BLaER1 treated with 17β-estradiol and CSF1 and Interleukin-3, amounts not matched to agents 10 nM and 100 nM (cell line): ENCODE results near the gene SCNN1A.

Source experiments
- H3K27ac ChIP-seq, 11 experiments: shearing (Covaris generic); formaldehyde crosslinking; 2 replicates each; pipeline ENCODE4 v1.8.1; 2022
- H3K27me3 ChIP-seq, 11 experiments: shearing (Covaris generic); formaldehyde crosslinking; 2 replicates each; pipeline ENCODE4 v1.8.1; 2022
- H3K36me3 ChIP-seq, 11 experiments: shearing (Covaris generic); formaldehyde crosslinking; 2 replicates each; pipeline ENCODE4 v1.8.1; 2022
- H3K4me1 ChIP-seq, 10 experiments: shearing (Covaris generic); formaldehyde crosslinking; 2 replicates each; pipeline ENCODE4 v1.8.1; 2022
- H3K4me2 ChIP-seq, 11 experiments: shearing (Covaris generic); formaldehyde crosslinking; 2 replicates each; pipeline ENCODE4 v1.8.1; 2022
- H3K4me3 ChIP-seq, 10 experiments: shearing (Covaris generic); formaldehyde crosslinking; 2 replicates each; pipeline ENCODE4 v1.8.1; 2022
- H3K9ac ChIP-seq, 11 experiments: shearing (Covaris generic); formaldehyde crosslinking; 2 replicates each; pipeline ENCODE4 v1.8.1; 2022
- H3K9me3 ChIP-seq, 11 experiments: shearing (Covaris generic); formaldehyde crosslinking; replicated peaks in 1 of 11; 2 replicates each; pipeline ENCODE4 v1.8.1; 2022
- H4K20me1 ChIP-seq, 11 experiments: shearing (Covaris generic); formaldehyde crosslinking; 2 replicates each; pipeline ENCODE4 v1.8.1; 2022
- Cebpa-rat ChIP-seq, 11 experiments: shearing (Covaris generic); IDR thresholded peaks; 2 replicates each; pipeline ENCODE4 v1.8.1; 2022

Gene SCNN1A

GRCh38 chr12:6391013-6391412, 15.7 kb upstream of the SCNN1A start:
- TF ChIP-seq Cebpa-rat (IDR thresholded peaks at IDR 0.05) = no peak
- Histone ChIP-seq H3K9me3 (no peaks in the 10 kb centered on the region), H3K4me1 (peaks cover 0 to 89% (median 17%) of the 10 kb centered on the region in 10 experiments; a peak in 17 of 20 replicates), H3K4me2 (peak overlapping the region in 4 of 11 experiments; percentile 21 to 70 (median 51); a peak in 8 of 22 replicates), H3K4me3 (no peak overlapping the region), H3K27me3 (no peaks in the 10 kb centered on the region), H3K36me3 (peaks cover 0 to 92% (median 7%) of the 10 kb centered on the region in 11 experiments; a peak in 10 of 22 replicates), H3K9ac (peak overlapping the region in 1 of 11 experiments; percentile 63; a peak in 2 of 22 replicates), H3K27ac (no peak overlapping the region), H4K20me1 (peaks cover 0 to 54% (median 0%) of the 10 kb centered on the region in 11 experiments; a peak in 6 of 22 replicates)

- Histone ChIP-seq H3K4me2 (peak overlapping the region in 9 of 11 experiments; percentile 0 to 70 (median 21); a peak in 12 of 22 replicates), H3K27me3 (peaks cover 0 to under 1% (median 0%) of the 10 kb centered on the region in 11 experiments; a peak in 2 of 22 replicates), H3K4me3 (no peak overlapping the region), H4K20me1 (peaks cover 0 to 54% (median 0%) of the 10 kb centered on the region in 11 experiments; a peak in 6 of 22 replicates), H3K9ac (peak overlapping the region in 3 of 11 experiments; percentile 5 to 63 (median 39); a peak in 4 of 22 replicates), H3K27ac (no peak overlapping the region), H3K4me1 (peaks cover 1 to 96% (median 20%) of the 10 kb centered on the region in 10 experiments; a peak in 18 of 20 replicates), H3K9me3 (no peaks in the 10 kb centered on the region), H3K36me3 (peaks cover 0 to 96% (median 7%) of the 10 kb centered on the region in 11 experiments; a peak in 10 of 22 replicates)
- no peak for TF ChIP-seq Cebpa-rat (IDR thresholded peaks at IDR 0.05)
Observed at GRCh38 chr12:6390084-6390799, 14.9 kb upstream of the SCNN1A start.

GRCh38 chr12:6387541-6387940, 12.2 kb upstream of the SCNN1A start:
- H3K36me3 ChIP-seq = peaks cover 0 to 74% (median 7%) of the 10 kb centered on the region in 11 experiments; a peak in 10 of 22 replicates
- peak overlapping the region in 5 of 11 experiments; percentile 6 to 100 (median 99); a peak in 8 of 22 replicates for H3K4me2 ChIP-seq

GRCh38 chr12:6386491-6386890, 11.1 kb upstream of the SCNN1A start:
- peaks cover 24 to 95% (median 40%) of the 10 kb centered on the region in 10 experiments for H3K4me1 ChIP-seq
- peak overlapping the region in 5 of 11 experiments; percentile 61 to 100 (median 100); a peak in 10 of 22 replicates for H3K4me2 ChIP-seq
- H4K20me1 ChIP-seq = peaks cover 0 to 40% (median 0%) of the 10 kb centered on the region in 11 experiments; a peak in 6 of 22 replicates
- peaks cover 0 to 37% (median 29%) of the 10 kb centered on the region in 11 experiments; a peak in 15 of 22 replicates for H3K27me3 ChIP-seq
- H3K9ac ChIP-seq = peak overlapping the region in 2 of 11 experiments; percentile 67 to 95; a peak in 3 of 22 replicates
- H3K4me3 ChIP-seq = peak overlapping the region in 3 of 10 experiments; percentile 72 to 84 (median 77); a peak in 6 of 20 replicates
- H3K27ac ChIP-seq = peak overlapping the region in 1 of 11 experiments; percentile 22; a peak in 2 of 22 replicates
- no peak for TF ChIP-seq Cebpa-rat (IDR thresholded peaks at IDR 0.05)
- H3K9me3 ChIP-seq = no peaks in the 10 kb centered on the region
- H3K36me3 ChIP-seq = peaks cover 0 to 63% (median 7%) of the 10 kb centered on the region in 11 experiments; a peak in 10 of 22 replicates

More at GRCh38 chr12:6387541-6387940, 12.2 kb upstream of the SCNN1A start:
- H3K27ac ChIP-seq = no peak overlapping the region
- H3K27me3 ChIP-seq = peaks cover 0 to 28% (median 25%) of the 10 kb centered on the region in 11 experiments; a peak in 15 of 22 replicates
- H3K4me1 ChIP-seq = peaks cover 24 to 98% (median 43%) of the 10 kb centered on the region in 10 experiments
- H4K20me1 ChIP-seq = peaks cover 0 to 49% (median 0%) of the 10 kb centered on the region in 11 experiments; a peak in 6 of 22 replicates
- H3K9ac ChIP-seq = peak overlapping the region in 2 of 11 experiments; percentile 43 to 53; a peak in 3 of 22 replicates
- no peak for TF ChIP-seq Cebpa-rat (IDR thresholded peaks at IDR 0.05)
- H3K9me3 ChIP-seq = no peaks in the 10 kb centered on the region
- peak overlapping the region in 1 of 10 experiments; percentile 72; a peak in 1 of 20 replicates for H3K4me3 ChIP-seq

- TF ChIP-seq Cebpa-rat (IDR thresholded peaks at IDR 0.05) = no peak
- Histone ChIP-seq H3K4me2 (peak overlapping the region in 5 of 11 experiments; percentile 61 to 100 (median 100); a peak in 10 of 22 replicates), H4K20me1 (peaks cover 0 to 35% (median 0%) of the 10 kb centered on the region in 11 experiments; a peak in 6 of 22 replicates)
Observed at GRCh38 chr12:6386038-6386437, 10.7 kb upstream of the SCNN1A start.

GRCh38 chr12:6384499-6385436, 9.4 kb upstream of the SCNN1A start:
- no peak for TF ChIP-seq Cebpa-rat (IDR thresholded peaks at IDR 0.05)
- Histone ChIP-seq H3K4me1 (peaks cover 14 to 94% (median 41%) of the 10 kb centered on the region in 10 experiments), H3K27me3 (peaks cover 0 to 40% (median 29%) of the 10 kb centered on the region in 11 experiments; a peak in 15 of 22 replicates), H3K9me3 (no peaks in the 10 kb centered on the region), H3K27ac (peak overlapping the region; percentile 66 to 96 (median 90)), H3K36me3 (peaks cover 0 to 46% (median 7%) of the 10 kb centered on the region in 11 experiments; a peak in 10 of 22 replicates), H3K4me3 (peak overlapping the region in 9 of 10 experiments; percentile 50 to 84 (median 69); a peak in 17 of 20 replicates), H4K20me1 (peaks cover 0 to 23% (median 0%) of the 10 kb centered on the region in 11 experiments; a peak in 5 of 22 replicates), H3K9ac (peak overlapping the region; percentile 74 to 95 (median 81)), H3K4me2 (peak overlapping the region; percentile 81 to 100 (median 98))

More at GRCh38 chr12:6386038-6386437, 10.7 kb upstream of the SCNN1A start:
- Histone ChIP-seq H3K27me3 (peaks cover 0 to 40% (median 29%) of the 10 kb centered on the region in 11 experiments; a peak in 15 of 22 replicates), H3K9ac (peak overlapping the region in 2 of 11 experiments; percentile 67 to 95; a peak in 4 of 22 replicates), H3K4me3 (peak overlapping the region in 4 of 10 experiments; percentile 40 to 84 (median 74); a peak in 7 of 20 replicates), H3K9me3 (no peaks in the 10 kb centered on the region), H3K27ac (peak overlapping the region in 2 of 11 experiments; percentile 13 to 22; a peak in 3 of 22 replicates), H3K36me3 (peaks cover 0 to 59% (median 7%) of the 10 kb centered on the region in 11 experiments; a peak in 10 of 22 replicates), H3K4me1 (peaks cover 24 to 94% (median 40%) of the 10 kb centered on the region in 10 experiments)

- Histone ChIP-seq H3K36me3 (peaks cover 0 to 37% (median 7%) of the 10 kb centered on the region in 11 experiments; a peak in 10 of 22 replicates), H3K9me3 (no peaks in the 10 kb centered on the region), H3K27me3 (peaks cover 0 to 40% (median 29%) of the 10 kb centered on the region in 11 experiments; a peak in 15 of 22 replicates), H3K4me2 (peak within 1 kb of the TSS; percentile 81 to 100 (median 98)), H3K4me3 (peak within 1 kb of the TSS; percentile 5 to 84 (median 66); a peak in 19 of 20 replicates), H4K20me1 (peaks cover 0 to 16% (median 0%) of the 10 kb centered on the region in 11 experiments; a peak in 4 of 22 replicates), H3K9ac (peak within 1 kb of the TSS; percentile 74 to 95 (median 81)), H3K27ac (peak within 1 kb of the TSS; percentile 66 to 96 (median 90)), H3K4me1 (peaks cover 20 to 94% (median 49%) of the 10 kb centered on the region in 10 experiments)
- TF ChIP-seq Cebpa-rat (IDR thresholded peaks at IDR 0.05) = peak; percentile 31 to 89 (median 82); a peak in 17 of 22 replicates
Observed at GRCh38 chr12:6383572-6384498, 8.5 kb upstream of the SCNN1A start, which contains the start of gene LTBR. Gene LTBR (plus strand): TSS chr12:6384162. CDS start chr12:6384359, 197 bp downstream.
